Rectal smooth muscle tissue (tissue), 1 donor: Measurements from ENCODE around the gene CPSF7.
"Not testable (repeated sequence)": the region's sequence is repeated elsewhere in the genome, so short reads cannot be mapped to it uniquely, and the experiment has no call there.

Source experiments
- H3K27ac ChIP-seq: one replicate; pipeline ENCODE4 v1.7.0; 2013; ENCODE audit warnings: low read depth, low read length, inconsistent platforms
- H3K27me3 ChIP-seq: one replicate; pipeline ENCODE4 v1.7.0; 2013; ENCODE audit warnings: low read length; ENCODE audit not compliant: control insufficient read depth, insufficient read depth
- H3K36me3 ChIP-seq: one replicate; pipeline ENCODE4 v1.7.0; 2013; ENCODE audit warnings: low read length; ENCODE audit not compliant: control insufficient read depth, insufficient read depth
- H3K4me1 ChIP-seq: one replicate; pipeline ENCODE4 v1.7.0; 2013; ENCODE audit warnings: low read length; ENCODE audit not compliant: control insufficient read depth, insufficient read depth
- H3K4me3 ChIP-seq: one replicate; pipeline ENCODE4 v1.7.0; 2013; ENCODE audit warnings: low read length
- H3K9ac ChIP-seq: one replicate; pipeline ENCODE4 v1.7.0; 2013; ENCODE audit warnings: low read length

Gene CPSF7

DNA sequence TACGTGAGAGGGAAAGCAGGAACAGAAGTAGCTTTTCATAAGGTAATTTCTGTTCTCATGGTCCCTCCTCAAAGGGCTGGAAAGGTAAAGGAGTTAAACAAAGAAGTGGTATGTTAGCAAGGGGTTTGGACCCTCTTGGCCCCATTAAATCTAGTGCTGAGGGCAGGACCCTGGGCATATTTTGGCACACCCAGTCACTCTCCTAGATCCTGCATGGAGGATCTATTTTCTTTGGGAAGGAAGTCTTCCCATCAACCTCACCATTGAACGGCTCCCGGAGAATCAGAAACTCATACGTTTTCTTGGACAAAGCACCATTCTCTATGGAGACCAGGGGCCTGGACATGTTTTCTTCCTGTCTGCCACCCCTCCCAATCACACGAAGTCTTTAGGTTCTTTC is 25.7 kb downstream of the CPSF7 start:
- Histone ChIP-seq H3K27me3 (no peaks in the 10 kb centered on the region), H3K4me3 (no peak overlapping the region), H3K4me1 (no peaks in the 10 kb centered on the region), H3K9ac (no peak overlapping the region), H3K27ac (no peak overlapping the region), H3K36me3 (peaks cover 31% of the 10 kb centered on the region)

DNA sequence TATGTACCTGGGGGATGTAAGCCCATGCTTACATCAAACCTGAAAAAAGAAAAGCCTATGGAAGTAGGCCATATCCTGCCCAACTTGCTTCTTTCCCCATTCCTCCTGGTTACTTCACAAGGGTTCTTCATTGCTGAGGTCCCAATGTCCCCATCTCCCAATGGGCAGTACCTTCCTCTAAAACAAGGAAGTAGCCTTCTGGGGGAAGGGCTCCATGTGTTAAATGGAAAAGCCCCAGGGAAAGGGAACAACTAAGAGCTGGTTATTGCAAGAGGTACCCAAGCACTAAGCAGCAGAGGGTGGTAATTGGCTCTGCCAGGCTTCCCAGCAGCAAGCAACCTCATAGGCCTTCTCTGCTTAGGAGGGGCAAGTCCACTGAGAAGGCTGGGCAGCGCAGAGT is 26.1 kb downstream of the CPSF7 start:
- Histone ChIP-seq H3K27ac (no peak overlapping the region), H3K27me3 (no peaks in the 10 kb centered on the region), H3K4me1 (no peaks in the 10 kb centered on the region), H3K9ac (no peak overlapping the region), H3K4me3 (no peak overlapping the region), H3K36me3 (peaks cover 31% of the 10 kb centered on the region)

DNA sequence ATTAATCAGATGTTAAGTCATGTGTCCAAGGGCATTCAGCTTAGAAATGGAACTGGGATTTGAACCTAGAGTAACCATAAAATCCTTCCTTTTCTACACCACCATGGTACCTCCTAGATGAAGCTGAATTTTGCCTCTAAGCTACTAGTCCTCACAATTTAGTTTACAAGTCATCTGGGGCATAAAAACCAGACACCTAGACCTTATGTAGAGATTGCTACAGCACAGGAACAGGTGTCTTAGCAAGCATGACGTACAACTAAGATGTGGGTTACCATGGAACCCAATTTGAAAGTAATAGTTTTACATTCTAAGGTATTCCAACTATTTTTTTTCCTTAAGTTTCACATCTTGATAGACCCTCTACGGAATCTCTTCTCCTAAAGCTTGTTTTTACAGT is 28.2 kb downstream of the CPSF7 start:
- Histone ChIP-seq H3K9ac (no peak overlapping the region), H3K27ac (no peak overlapping the region), H3K36me3 (peaks cover 31% of the 10 kb centered on the region), H3K4me3 (no peak overlapping the region), H3K27me3 (no peaks in the 10 kb centered on the region), H3K4me1 (no peaks in the 10 kb centered on the region)

DNA sequence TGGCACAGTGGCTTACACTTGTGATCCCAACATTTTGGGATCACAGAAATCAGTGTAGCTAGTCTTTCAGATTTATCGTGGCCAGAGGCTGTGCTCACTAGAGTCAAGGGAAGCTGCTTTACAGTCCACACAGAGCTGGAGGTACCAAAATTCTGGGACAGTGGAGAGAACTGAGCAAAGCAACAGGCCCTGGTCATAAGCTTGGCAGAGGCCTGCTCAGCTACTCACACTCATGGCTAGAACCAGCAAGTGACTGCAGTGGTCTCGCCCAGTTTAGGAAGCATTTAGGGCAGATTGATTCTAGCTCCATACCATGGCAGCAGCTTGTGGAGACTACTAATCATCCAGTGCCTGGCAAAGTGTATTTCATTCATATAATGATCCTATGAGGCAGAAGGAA is 28.6 kb downstream of the CPSF7 start:
- Histone ChIP-seq H3K9ac (no peak overlapping the region), H3K4me1 (no peaks in the 10 kb centered on the region), H3K36me3 (peaks cover 31% of the 10 kb centered on the region), H3K27ac (no peak overlapping the region), H3K4me3 (no peak overlapping the region), H3K27me3 (no peaks in the 10 kb centered on the region)

DNA sequence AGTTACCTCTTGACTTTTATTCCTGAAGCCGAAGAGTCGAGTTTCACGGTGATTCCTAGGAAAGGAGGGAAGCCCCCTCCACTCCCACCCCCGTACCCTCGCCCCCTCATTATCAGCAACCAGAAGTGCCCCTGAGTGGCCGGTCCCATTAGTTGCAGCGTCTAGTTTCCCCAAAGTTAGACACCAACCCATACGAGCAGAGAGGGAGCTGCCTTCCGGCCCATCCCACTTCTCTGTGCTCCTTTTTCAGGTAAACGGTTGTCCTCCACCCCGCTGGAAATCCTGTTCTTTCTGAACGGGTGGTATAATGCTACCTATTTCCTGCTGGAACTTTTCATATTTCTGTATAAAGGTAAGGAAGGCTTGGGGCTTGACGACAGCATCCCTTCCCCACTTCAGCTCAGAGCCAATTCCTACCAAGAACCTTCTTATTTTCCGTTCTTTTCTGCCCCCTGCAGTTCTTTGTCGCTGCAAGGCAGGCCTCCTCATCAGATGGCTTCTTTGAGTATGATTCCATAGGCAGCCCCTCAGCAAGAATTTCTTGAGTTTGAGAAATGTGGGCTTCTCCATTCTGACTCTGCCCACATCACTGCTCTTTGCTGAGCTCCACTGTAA is 36.7 kb downstream of the CPSF7 start:
- Histone ChIP-seq H3K27ac (peak overlapping the region; percentile 77), H3K4me3 (peak overlapping the region; percentile 92), H3K9ac (peak overlapping the region; percentile 43), H3K36me3 (peaks cover 4% of the 10 kb centered on the region), H3K4me1 (peaks cover 5% of the 10 kb centered on the region), H3K27me3 (no peaks in the 10 kb centered on the region)

DNA sequence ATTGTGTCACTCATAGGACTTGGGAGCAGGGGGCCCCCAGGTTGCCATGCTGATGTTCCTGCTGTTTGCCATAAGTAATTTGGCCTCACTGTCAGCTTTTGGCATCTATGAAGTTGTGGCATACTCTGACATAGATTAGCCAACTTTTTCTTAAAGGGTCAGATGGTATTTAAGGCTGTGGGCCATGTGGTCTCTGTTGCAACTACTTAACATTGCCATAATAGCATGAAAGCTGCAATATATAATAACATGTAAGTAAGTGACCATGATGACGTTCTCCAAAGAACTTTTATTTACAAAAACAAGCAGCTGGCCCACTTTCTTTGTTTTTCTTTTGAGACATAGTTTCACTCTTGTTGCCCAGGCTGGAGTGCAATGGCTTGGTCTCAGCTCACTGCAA is 39.6 kb downstream of the CPSF7 start:
- H3K9ac ChIP-seq: no peak overlapping the region
- H3K36me3 ChIP-seq: no peaks in the 10 kb centered on the region
- no peak overlapping the region for H3K27ac ChIP-seq
- H3K4me3 ChIP-seq: no peak overlapping the region
- H3K27me3 ChIP-seq: no peaks in the 10 kb centered on the region
- peaks cover 5% of the 10 kb centered on the region for H3K4me1 ChIP-seq

DNA sequence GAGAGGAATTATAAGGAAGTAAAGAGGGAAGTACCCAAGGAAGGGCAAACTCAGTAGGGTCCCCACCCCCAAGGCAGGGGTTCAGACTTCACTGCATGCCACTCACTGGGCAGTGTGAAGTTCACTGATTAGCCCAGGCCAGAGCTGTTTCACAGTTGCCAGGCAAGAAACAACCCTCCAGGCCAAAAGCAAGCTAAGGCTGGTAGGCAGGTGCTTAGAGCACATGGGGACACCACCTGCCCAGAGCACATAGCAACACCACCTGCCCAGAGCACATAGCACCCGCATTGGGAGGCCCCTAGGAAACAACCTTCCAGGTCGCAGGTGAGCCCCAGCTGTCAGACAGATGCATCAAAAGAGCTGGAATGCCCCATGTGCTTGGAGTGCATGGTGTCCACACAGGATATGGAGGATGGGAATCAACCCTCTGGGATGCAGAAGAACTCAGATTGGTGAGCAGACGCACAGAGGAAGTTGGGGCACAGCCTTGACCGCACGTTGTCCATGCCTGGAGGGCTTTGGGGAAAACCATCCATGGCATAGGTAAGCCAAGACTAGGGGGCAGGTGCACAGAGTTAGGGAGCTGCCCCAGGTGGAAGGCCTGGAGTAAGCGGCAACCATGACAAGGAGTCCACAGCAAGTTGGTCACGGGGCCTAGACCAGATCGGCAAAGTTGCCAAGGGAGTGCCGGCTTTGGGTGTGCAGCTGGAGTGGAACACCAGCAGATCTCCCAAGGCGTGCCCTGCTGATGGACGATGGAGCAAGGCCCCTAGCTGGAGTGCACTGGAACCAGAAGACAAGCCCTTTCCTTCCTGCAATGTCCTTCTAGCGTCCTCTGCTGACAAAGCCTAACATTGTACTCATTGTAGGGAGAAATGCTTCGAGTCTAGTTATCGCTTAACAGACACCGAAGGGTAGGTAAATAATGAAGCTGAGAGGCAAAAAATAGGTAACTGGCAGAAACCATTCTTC is 45.2 kb downstream of the CPSF7 start:
- H3K9ac ChIP-seq: no peak overlapping the region
- H3K4me1 ChIP-seq: no peaks in the 10 kb centered on the region
- H3K4me3 ChIP-seq: no peak overlapping the region
- H3K27ac ChIP-seq: no peak overlapping the region
- no peaks in the 10 kb centered on the region for H3K36me3 ChIP-seq
- H3K27me3 ChIP-seq: no peaks in the 10 kb centered on the region

DNA sequence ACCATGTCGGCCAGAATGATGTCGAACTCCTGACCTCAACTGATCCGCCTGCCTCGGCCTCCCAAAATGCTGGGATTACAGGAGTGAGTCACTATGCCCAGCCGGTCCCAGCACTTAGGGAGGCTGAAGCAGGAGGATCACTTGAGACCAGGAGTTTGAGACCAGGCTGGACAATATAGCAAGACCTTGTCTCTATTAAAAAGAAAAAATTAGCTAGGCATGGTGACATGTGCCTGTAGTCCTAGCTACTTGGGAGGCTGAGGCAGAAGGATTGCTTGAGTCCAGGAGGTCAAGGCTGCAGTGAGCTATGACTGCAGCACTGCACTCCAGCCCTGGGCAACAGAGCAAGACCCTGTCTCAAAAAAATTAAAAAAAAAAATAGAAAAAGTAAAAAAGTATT is 45.9 kb downstream of the CPSF7 start:
- not testable (repeated sequence) for H3K27me3 ChIP-seq, H3K9ac ChIP-seq, H3K4me3 ChIP-seq, H3K36me3 ChIP-seq, H3K4me1 ChIP-seq, H3K27ac ChIP-seq

DNA sequence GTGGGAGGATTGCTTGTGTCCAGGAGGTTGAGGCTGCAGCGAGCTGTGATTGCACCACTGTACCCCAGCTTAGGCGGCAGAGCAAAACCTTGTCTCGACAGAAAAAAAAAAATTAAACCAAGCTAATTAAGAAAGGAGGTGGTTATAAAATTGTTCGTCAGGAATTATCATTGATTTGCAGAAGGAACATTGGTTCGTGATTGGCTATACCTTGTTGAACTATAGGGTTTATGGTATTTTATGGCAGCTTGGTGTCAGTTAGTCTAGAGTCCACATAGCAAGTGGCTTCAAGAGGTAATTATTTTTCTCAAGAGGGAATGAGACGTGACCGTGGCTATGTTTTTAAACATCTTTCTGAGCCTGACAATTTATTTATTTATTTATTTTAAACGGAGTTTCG is 48.9 kb downstream of the CPSF7 start:
- Histone ChIP-seq H3K27ac (no peak overlapping the region), H3K27me3 (no peaks in the 10 kb centered on the region), H3K9ac (no peak overlapping the region), H3K36me3 (no peaks in the 10 kb centered on the region), H3K4me3 (no peak overlapping the region), H3K4me1 (no peaks in the 10 kb centered on the region)

DNA sequence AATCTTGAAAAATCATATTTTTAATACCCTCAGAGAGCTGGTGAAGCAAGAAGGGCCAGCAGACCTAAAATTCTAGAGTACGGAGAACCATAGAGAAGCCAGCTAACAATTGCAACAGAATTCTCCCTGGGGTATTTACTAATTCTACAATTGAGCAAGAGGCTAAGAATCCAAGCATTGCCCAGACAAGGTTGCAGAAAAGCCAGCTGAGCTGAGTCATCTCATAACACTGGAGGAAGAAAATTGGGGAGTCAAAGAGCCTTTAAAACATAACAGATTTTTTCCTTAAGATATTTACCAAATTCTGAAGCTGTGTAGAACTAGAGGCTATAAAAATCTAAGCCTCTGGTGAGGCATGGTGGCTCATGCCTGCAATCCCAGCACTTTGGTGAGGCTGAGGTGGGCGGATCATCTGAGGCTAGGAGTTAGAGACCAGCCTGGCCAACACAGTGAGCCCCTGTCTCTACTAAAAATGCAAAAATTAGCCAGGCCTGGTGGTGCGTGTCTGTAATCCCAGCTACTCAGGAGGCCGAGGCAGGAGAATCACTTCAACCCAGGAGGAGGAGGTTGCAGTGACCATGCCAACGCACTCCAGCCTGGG is 51.0 kb downstream of the CPSF7 start:
- Histone ChIP-seq H3K27ac (no peak overlapping the region), H3K4me1 (no peaks in the 10 kb centered on the region)

DNA sequence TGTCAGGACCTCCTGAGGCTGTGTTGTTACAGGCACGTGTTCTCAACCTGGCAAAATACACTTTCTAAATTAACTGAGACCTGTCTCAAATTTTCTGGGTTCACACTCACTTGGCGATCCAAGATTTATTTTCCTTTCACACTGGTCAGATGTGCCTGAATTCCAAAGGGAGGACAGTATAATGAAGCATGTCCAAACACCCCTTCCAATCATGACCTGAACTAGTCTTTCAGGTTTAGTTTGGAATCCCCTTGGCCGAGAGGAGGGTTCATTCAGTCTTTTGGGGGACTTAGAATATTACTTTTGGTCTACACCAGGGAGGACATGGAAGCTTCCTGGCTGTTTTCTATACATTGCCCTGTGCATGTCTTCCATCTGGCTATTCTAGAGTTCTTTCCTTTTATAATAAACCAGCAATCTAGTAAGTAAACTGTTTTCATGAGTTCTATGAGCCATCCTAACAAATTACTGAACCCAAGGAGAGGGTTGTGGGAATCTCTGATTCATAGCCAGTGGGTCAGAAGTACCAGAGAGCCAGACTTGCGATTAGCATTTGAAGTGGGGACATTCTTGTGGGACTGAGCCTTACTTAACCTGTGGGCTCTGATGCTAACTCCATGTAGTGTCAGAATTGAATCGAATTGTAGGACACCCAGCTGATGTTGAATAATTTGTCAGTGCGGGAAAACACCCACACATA is 52.2 kb downstream of the CPSF7 start:
- H3K9ac ChIP-seq: no peak overlapping the region
- H3K4me3 ChIP-seq: no peak overlapping the region
- no peaks in the 10 kb centered on the region for H3K36me3 ChIP-seq
- no peaks in the 10 kb centered on the region for H3K27me3 ChIP-seq
- H3K4me1 ChIP-seq: no peaks in the 10 kb centered on the region
- no peak overlapping the region for H3K27ac ChIP-seq

More for the DNA sequence above, 51.0 kb downstream of the CPSF7 start:
- Histone ChIP-seq H3K36me3 (no peaks in the 10 kb centered on the region), H3K4me3 (no peak overlapping the region), H3K27me3 (no peaks in the 10 kb centered on the region), H3K9ac (no peak overlapping the region)

DNA sequence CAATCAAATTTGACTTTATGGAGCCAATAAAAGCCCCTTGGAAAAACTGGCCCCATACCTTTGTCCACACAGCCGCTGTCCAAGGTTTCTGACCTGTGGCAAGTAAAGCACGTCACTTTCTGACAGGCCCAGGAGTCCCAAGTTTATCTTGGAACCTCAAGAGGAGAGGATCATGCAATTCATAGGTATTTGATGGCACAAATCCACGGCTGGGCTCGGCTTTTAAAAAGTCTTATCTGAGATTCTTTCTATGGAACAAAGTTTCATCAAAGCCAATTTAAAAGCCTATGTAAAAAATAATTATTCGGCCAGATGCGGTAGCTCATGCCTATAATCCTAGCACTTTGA is 54.0 kb downstream of the CPSF7 start:
- Histone ChIP-seq H3K4me1 (no peaks in the 10 kb centered on the region), H3K9ac (no peak overlapping the region), H3K36me3 (no peaks in the 10 kb centered on the region), H3K4me3 (no peak overlapping the region), H3K27ac (no peak overlapping the region), H3K27me3 (no peaks in the 10 kb centered on the region)
